K562 (cell line): ENCODE measurements around the gene ZBTB44. TPM values are rescaled to one million over a fixed set of nuclear protein-coding genes. Genes with fewer than 3 reads are reported as not detected.
A peak's percentile ranks its signal among the peaks of the same experiment; 100 is the strongest.
"Not testable (repeated sequence)": the region's sequence is repeated elsewhere in the genome, so short reads cannot be mapped to it uniquely, and the experiment has no call there.

ENCODE experiments used
- ATAC-seq: fragments of 200-7000 bp; cut with Tn5 transposase; 3 replicates; pipeline ENCODE4 v1.9.1; 2020; ENCODE audit warnings: moderate library complexity
- BruUV-seq: library from RNA; stranded (reverse); fragments of 400-500 nt; replicated peaks from 2 replicates; lab custom pipeline; 2021; lab: Mats Ljungman, UMichigan
- CTCF ChIA-PET: fragments of 300-600 bp; formaldehyde crosslinking; extraction: SDS; loops from one replicate; lab custom pipeline; 2021; ENCODE audit warnings: low intra/inter-chr PET ratio; lab: Yijun Ruan, JAX
- POLR2A ChIA-PET: fragments of 300-600, 350-650 bp; sonication (Branson Sonifier 250); formaldehyde crosslinking; extraction: SDS; loops from one replicate; lab custom pipeline; 2021; ENCODE audit warnings: antibody characterized with exemption, inconsistent platforms; lab: Yijun Ruan, JAX
- DNase-seq, 4 experiments: peaks; one replicate each; pipeline versions ENCODE4 v3.0.0 to v3.0.0-alpha.2; 2011 to 2018; ENCODE audit warnings: low spot score in 3 of 4, mixed read lengths in 3 of 4; ENCODE audit errors: extremely low read depth in 1 of 4
- FAIRE-seq: peaks from 2 replicates; lab custom pipeline; 2011; peaks lifted over from hg19 to GRCh38; lab: Jason Lieb, UNC
- H2AFZ ChIP-seq: 2 replicates; pipeline ENCODE4 v1.6.0; 2011; ENCODE audit warnings: low read depth, low read length, control low read depth, inconsistent platforms
- H3K27ac ChIP-seq: fragments of 200-600 bp; 3 replicates; pipeline ENCODE4 v1.8.0; 2011; ENCODE audit warnings: low read depth, mild to moderate bottlenecking, control low read depth, inconsistent platforms, low read length, moderate library complexity, mixed read lengths; ENCODE audit errors: extremely low read depth
- H3K27me3 ChIP-seq, 2 experiments: fragments of 300-600 bp in 1 of 2; 2 replicates in 1 of 2; 3 replicates in 1 of 2; pipeline versions ENCODE4 v1.6.0 to v1.8.0; 2011; ENCODE audit warnings: inconsistent platforms in 2 of 2, low read length in 2 of 2, mild to moderate bottlenecking in 1 of 2, mixed read lengths in 1 of 2, moderate library complexity in 1 of 2; ENCODE audit not compliant: control insufficient read depth in 2 of 2, insufficient read depth in 2 of 2
- H3K36me3 ChIP-seq: fragments of 300-600 bp; 3 replicates; pipeline ENCODE4 v1.8.0; 2011; ENCODE audit warnings: mild to moderate bottlenecking, low read length, inconsistent platforms; ENCODE audit not compliant: control insufficient read depth, insufficient read depth
- H3K4me1 ChIP-seq, 2 experiments: fragments of 200-600 bp in 1 of 2; replicated peaks in 1 of 2; 2 replicates in 1 of 2; 3 replicates in 1 of 2; pipeline versions ENCODE4 v1.5.1 to v1.8.0; 2011; ENCODE audit warnings: inconsistent platforms in 2 of 2, low read length in 2 of 2, mild to moderate bottlenecking in 1 of 2, mixed read lengths in 1 of 2, moderate library complexity in 1 of 2; ENCODE audit not compliant: control insufficient read depth in 2 of 2, insufficient read depth in 2 of 2
- H3K4me2 ChIP-seq: 2 replicates; pipeline ENCODE4 v1.6.1; 2011; ENCODE audit warnings: low read length, control low read depth, inconsistent platforms, mixed read lengths; ENCODE audit not compliant: insufficient read depth
- H3K4me3 ChIP-seq: fragments of 200-600 bp; sonication (generic), shearing (Covaris generic); 2 replicates; pipeline ENCODE4 v1.5.1; 2016; ENCODE audit warnings: control low read depth, inconsistent platforms
- H3K79me2 ChIP-seq: fragments of 200-600 bp; 3 replicates; pipeline ENCODE4 v1.8.0; 2011; ENCODE audit warnings: low read length, inconsistent platforms; ENCODE audit not compliant: control insufficient read depth, insufficient read depth
- H3K9ac ChIP-seq, 2 experiments: 2 replicates each; pipeline versions ENCODE4 v1.6.0 to v1.6.1; 2011; ENCODE audit warnings: low read depth in 2 of 2, low read length in 2 of 2, control low read depth in 1 of 2, inconsistent platforms in 1 of 2, mild to moderate bottlenecking in 1 of 2, mixed read lengths in 1 of 2; ENCODE audit not compliant: insufficient read depth in 1 of 2
- H3K9me1 ChIP-seq: one replicate; pipeline ENCODE4 v1.6.0; 2011; ENCODE audit warnings: inconsistent platforms, mild to moderate bottlenecking, low read length, moderate library complexity; ENCODE audit not compliant: control insufficient read depth, insufficient read depth
- H3K9me3 ChIP-seq: replicated peaks from 2 replicates; pipeline ENCODE4 v1.5.1; 2011; ENCODE audit warnings: low read depth, low read length, inconsistent platforms; ENCODE audit not compliant: control insufficient read depth, insufficient read depth
- H4K20me1 ChIP-seq: replicated peaks from 2 replicates; pipeline ENCODE4 v1.6.1; 2011; ENCODE audit warnings: low read length, inconsistent platforms, mixed read lengths; ENCODE audit not compliant: control insufficient read depth, insufficient read depth
- IRF9 ChIP-seq: fragments of 450-650 bp; IDR thresholded peaks from 2 replicates; pipeline ENCODE4 v1.6.1; 2016; ENCODE audit warnings: missing biosample characterization, missing genetic modification characterization
- TRIM28 ChIP-seq: fragments of 450-650 bp; IDR thresholded peaks from 2 replicates; pipeline ENCODE4 v1.6.1; 2017
- ZNF274 ChIP-seq: IDR thresholded peaks from 2 replicates; pipeline ENCODE4 v1.6.1; 2011; ENCODE audit warnings: low read depth, mild to moderate bottlenecking, low read length, moderate library complexity, borderline replicate concordance
- ZNF354B ChIP-seq: fragments of 250-450 bp; sonication (Bioruptor Pico); IDR thresholded peaks from 2 replicates; pipeline ENCODE4 v1.4.0; 2020
- ZNF507 ChIP-seq: conservative IDR thresholded peaks from 2 replicates; pipeline ENCODE4 v1.6.1; 2017; ENCODE audit warnings: missing genetic modification characterization, missing compliant biosample characterization
- WGBS: fragments of 100-300 bp; shearing (Covaris generic); methylation state at CpG from one replicate; pipeline ENCODE4 v1.1.6; 2016; ENCODE audit warnings: low coverage, mixed read lengths; ENCODE audit not compliant: insufficient coverage; ENCODE audit errors: missing lambda C conversion rate; 5-methylcytosine and 5-hydroxymethylcytosine counted together
- in situ Hi-C: fragments of 300-500 bp; cut with MboI; formaldehyde crosslinking; loops from 4 replicates; pipeline ENCODE4 v1.15.0; 2018; ENCODE audit warnings: inconsistent platforms, mixed read lengths
- intact Hi-C: fragments of 100-400 bp; cut with micrococcal nuclease; formaldehyde crosslinking; loops from 2 replicates; pipeline ENCODE4 v1.14.2; 2022
- polyA plus RNA-seq, 8 experiments: library from polyadenylated mRNA; depleted of rRNA in 4 of 8; stranded (reverse) in 5 of 8; unstranded in 3 of 8; fragments of >200 nt; fragmentation: Nextera tagmentation in 2 of 8; fragmentation: Illumina TruSeq in 1 of 8; extraction: Ambion mirVana in 2 of 8; extraction: Trizol in 1 of 8; gene quantifications; 2 replicates each; pipeline versions ENCODE4 v1.2.1 to v1.2.3, GENCODE V29; 2011 to 2014; ENCODE audit warnings: inconsistent platforms in 1 of 8, missing spikeins in 1 of 8
- total RNA-seq, 7 experiments: library from RNA; depleted of rRNA in 6 of 7; stranded (reverse); fragments of >200 nt in 6 of 7; fragmentation: Illumina TruSeq in 2 of 7; extraction: Trizol in 2 of 7; gene quantifications; 2 replicates each; pipeline versions ENCODE4 v1.2.1 to v1.2.3, GENCODE V29; 2011 to 2021; ENCODE audit warnings: low replicate concordance in 1 of 7

ZBTB44 gene
- total and polyA plus RNA-seq, 9 of the 15 experiments (the other 6 are each of a cell fraction or from before 2014, with no cell fraction given): 4.7 to 27.1 (median 17.3) TPM

GRCh38 chr11:130260080-130260627 is 54.6 kb downstream of the ZBTB44 start:
- POLR2A ChIA-PET: no interaction called here
- no peak overlapping the region for H3K4me2 ChIP-seq
- no peaks in the 10 kb centered on the region for H3K4me1 ChIP-seq
- BruUV-seq: no TSS peak
- H3K4me3 ChIP-seq: no peak overlapping the region
- TF ChIP-seq ZNF274 (no peak), IRF9 (tag) (no peak), TRIM28 (no peak)
- TF ChIP-seq, all 486 proteins: peak for 0
- Histone ChIP-seq H3K9me1 (no peaks in the 10 kb centered on the region), H3K27me3 (no peaks in the 10 kb centered on the region), H3K9ac (no peak overlapping the region), H3K9me3 (no peaks in the 10 kb centered on the region), H3K79me2 (peaks cover 4% of the 10 kb centered on the region; the same call in 1 of the 3 replicates), H3K36me3 (peaks cover 18% of the 10 kb centered on the region; the same call in 2 of the 3 replicates), H2AFZ (no peak overlapping the region), H3K27ac (no peak overlapping the region), H4K20me1 (no peaks in the 10 kb centered on the region)
- no peak for DNase-seq
- CTCF ChIA-PET: no interaction called here
- WGBS: 100% methylated on average over 2 of the region's 2 CpGs
- intact Hi-C loops (no loop called here), in situ Hi-C loops (no loop called here)
- no peak for ATAC-seq
- peak; percentile 29 for FAIRE-seq

DNA sequence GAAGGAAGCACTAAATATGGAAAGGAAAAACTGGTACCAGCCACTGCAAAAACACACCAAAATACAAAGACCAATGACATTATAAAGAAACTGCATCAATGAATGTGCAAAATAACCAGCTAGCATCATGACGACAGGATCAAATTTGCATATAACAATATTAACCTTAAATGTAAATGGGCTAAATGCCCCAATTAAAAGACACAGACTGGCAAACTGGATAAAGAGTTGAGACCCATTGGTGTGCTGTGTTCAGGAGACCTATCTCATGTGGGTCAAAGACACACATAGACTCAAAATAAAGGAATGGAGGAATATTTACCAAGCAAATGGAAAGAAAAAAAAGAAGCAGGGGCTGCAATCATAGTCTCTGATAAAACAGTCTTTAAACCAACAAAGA is 63.0 kb downstream of the ZBTB44 start:
- WGBS: 36% methylated on average over 1 of the region's 1 CpG
- DNase-seq, H2AFZ ChIP-seq, FAIRE-seq, H3K4me2 ChIP-seq, H3K9ac ChIP-seq, H3K4me3 ChIP-seq, H4K20me1 ChIP-seq, H3K36me3 ChIP-seq, H3K27me3 ChIP-seq, H3K79me2 ChIP-seq, CTCF ChIA-PET, in situ Hi-C loops, intact Hi-C loops, H3K9me3 ChIP-seq, H3K27ac ChIP-seq, BruUV-seq, H3K4me1 ChIP-seq, ATAC-seq, H3K9me1 ChIP-seq: not testable (repeated sequence)
- POLR2A ChIA-PET: interaction anchor here (1.4 kb wide), 1 partner anchor 10 kb away, joined by 3 read pairs; no protein-coding TSS in a partner anchor
- TF ChIP-seq ZNF507 (tag) (peak; percentile 86), ZNF354B (peak; percentile 52; the same call in 1 of the 2 replicates)

- H3K79me2 ChIP-seq, H3K4me2 ChIP-seq, H2AFZ ChIP-seq, H3K9me3 ChIP-seq, ATAC-seq, CTCF ChIA-PET, H3K9me1 ChIP-seq, H3K9ac ChIP-seq, H3K27ac ChIP-seq, intact Hi-C loops, H4K20me1 ChIP-seq, H3K4me1 ChIP-seq, H3K36me3 ChIP-seq, FAIRE-seq, BruUV-seq, DNase-seq, H3K4me3 ChIP-seq, POLR2A ChIA-PET, in situ Hi-C loops, H3K27me3 ChIP-seq: not testable (repeated sequence)
- 89% methylated on average over 5 of the region's 5 CpGs for WGBS
Observed at GRCh38 chr11:130249929-130250328, 64.8 kb downstream of the ZBTB44 start.
